Activated CD4-positive, CD25-positive, alpha-beta regulatory T cell treated with anti-CD3 and anti-CD28 coated beads, Interleukin-2, amount 50 U/mL, for 72 hours (primary cell): ENCODE results near the gene LBHD2.

Experiments
- DNase-seq: peaks from one replicate; pipeline ENCODE4 v3.0.0; 2021

Gene LBHD2

GRCh38 chr14:103070263-103070885 lies 13.6 kb upstream of the LBHD2 start:
- DNase-seq = no peak

GRCh38 chr14:103070971-103071542 lies 13.0 kb upstream of the LBHD2 start:
- DNase-seq = no peak

GRCh38 chr14:103071544-103072251 lies 12.3 kb upstream of the LBHD2 start:
- DNase-seq = no peak

GRCh38 chr14:103072595-103073366 lies 11.2 kb upstream of the LBHD2 start:
- DNase-seq = no peak

GRCh38 chr14:103073367-103073875 lies 10.6 kb upstream of the LBHD2 start:
- no peak for DNase-seq

- DNase-seq = no peak
Observed at GRCh38 chr14:103073876-103074728, 9.9 kb upstream of the LBHD2 start.

GRCh38 chr14:103074729-103075367 lies 9.2 kb upstream of the LBHD2 start:
- no peak for DNase-seq

GRCh38 chr14:103078420-103078749 lies 5.6 kb upstream of the LBHD2 start:
- peak; percentile 55 for DNase-seq

- DNase-seq = no peak
Observed at GRCh38 chr14:103078860-103079587, 5.0 kb upstream of the LBHD2 start.

- DNase-seq = no peak
Observed at GRCh38 chr14:103081951-103082350, 2.1 kb upstream of the LBHD2 start.

GRCh38 chr14:103085106-103086091 lies 1.4 kb downstream of the LBHD2 start:
- no peak for DNase-seq

GRCh38 chr14:103086771-103087342 lies 2.8 kb downstream of the LBHD2 start:
- DNase-seq = no peak

GRCh38 chr14:103087343-103087835 lies 3.4 kb downstream of the LBHD2 start:
- no peak for DNase-seq

- DNase-seq = no peak
Observed at GRCh38 chr14:103088921-103089320, 4.9 kb downstream of the LBHD2 start.

- DNase-seq = no peak
Observed at GRCh38 chr14:103089386-103090335, 5.7 kb downstream of the LBHD2 start.

GRCh38 chr14:103090481-103091020 lies 6.5 kb downstream of the LBHD2 start:
- no peak for DNase-seq

- DNase-seq = peak; percentile 69
Observed at GRCh38 chr14:103091041-103091882, 7.3 kb downstream of the LBHD2 start.
